ENCODE measurements around the gene OLFM1. TPM values are rescaled to one million over a fixed set of nuclear protein-coding genes. Genes with fewer than 3 reads are reported as not detected.

The OLFM1 gene
- total RNA-seq, 4 donors from 2014 or later: 12.1 to 31.4 (median 23.2) TPM

GRCh38 chr9:135139366-135139959 lies 52.0 kb downstream of the OLFM1 start:
- TF ChIP-seq CTCF (IDR thresholded peaks at IDR 0.05): no peak
- no peak for DNase-seq (ENCODE audit: low spot score)
- ATAC-seq (ENCODE audit: low FRiP score): no peak

GRCh38 chr9:135141183-135141774 lies 53.8 kb downstream of the OLFM1 start:
- ATAC-seq (ENCODE audit: low FRiP score): no peak
- no peak for DNase-seq (ENCODE audit: low spot score)
- TF ChIP-seq CTCF (IDR thresholded peaks at IDR 0.05): no peak

GRCh38 chr9:135144581-135145170 lies 57.2 kb downstream of the OLFM1 start:
- no peak for DNase-seq (ENCODE audit: low spot score)
- no peak for ATAC-seq (ENCODE audit: low FRiP score)
- no peak for TF ChIP-seq CTCF (IDR thresholded peaks at IDR 0.05)

- no peak for ATAC-seq (ENCODE audit: low FRiP score)
- no peak for TF ChIP-seq CTCF (IDR thresholded peaks at IDR 0.05)
- no peak for DNase-seq (ENCODE audit: low spot score)
Observed at GRCh38 chr9:135145312-135145711, 57.8 kb downstream of the OLFM1 start.

GRCh38 chr9:135146241-135146640 lies 58.8 kb downstream of the OLFM1 start:
- DNase-seq (ENCODE audit: low spot score) (no peak), ATAC-seq (ENCODE audit: low FRiP score) (no peak)
- no peak for TF ChIP-seq CTCF (IDR thresholded peaks at IDR 0.05)

GRCh38 chr9:135146766-135147473 lies 59.5 kb downstream of the OLFM1 start:
- no peak for TF ChIP-seq CTCF (IDR thresholded peaks at IDR 0.05)
- DNase-seq (ENCODE audit: low spot score) (no peak), ATAC-seq (ENCODE audit: low FRiP score) (no peak)
